Measurements from ENCODE around the gene MDM4.

DNA sequence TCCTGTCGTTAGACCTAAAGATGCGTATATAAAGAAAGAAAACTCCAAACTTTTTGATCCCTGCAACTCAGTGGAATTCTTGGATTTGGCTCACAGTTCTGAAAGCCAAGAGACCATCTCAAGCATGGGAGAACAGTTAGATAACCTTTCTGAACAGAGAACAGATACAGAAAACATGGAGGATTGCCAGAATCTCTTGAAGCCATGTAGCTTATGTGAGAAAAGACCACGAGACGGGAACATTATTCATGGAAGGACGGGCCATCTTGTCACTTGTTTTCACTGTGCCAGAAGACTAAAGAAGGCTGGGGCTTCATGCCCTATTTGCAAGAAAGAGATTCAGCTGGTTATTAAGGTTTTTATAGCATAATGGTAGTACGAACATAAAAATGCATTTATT is 33.1 kb downstream of the MDM4 start:
- no peak for TF ChIP-seq POLR2A (IDR thresholded peaks at IDR 0.05)
- TF ChIP-seq, protein P1, sequence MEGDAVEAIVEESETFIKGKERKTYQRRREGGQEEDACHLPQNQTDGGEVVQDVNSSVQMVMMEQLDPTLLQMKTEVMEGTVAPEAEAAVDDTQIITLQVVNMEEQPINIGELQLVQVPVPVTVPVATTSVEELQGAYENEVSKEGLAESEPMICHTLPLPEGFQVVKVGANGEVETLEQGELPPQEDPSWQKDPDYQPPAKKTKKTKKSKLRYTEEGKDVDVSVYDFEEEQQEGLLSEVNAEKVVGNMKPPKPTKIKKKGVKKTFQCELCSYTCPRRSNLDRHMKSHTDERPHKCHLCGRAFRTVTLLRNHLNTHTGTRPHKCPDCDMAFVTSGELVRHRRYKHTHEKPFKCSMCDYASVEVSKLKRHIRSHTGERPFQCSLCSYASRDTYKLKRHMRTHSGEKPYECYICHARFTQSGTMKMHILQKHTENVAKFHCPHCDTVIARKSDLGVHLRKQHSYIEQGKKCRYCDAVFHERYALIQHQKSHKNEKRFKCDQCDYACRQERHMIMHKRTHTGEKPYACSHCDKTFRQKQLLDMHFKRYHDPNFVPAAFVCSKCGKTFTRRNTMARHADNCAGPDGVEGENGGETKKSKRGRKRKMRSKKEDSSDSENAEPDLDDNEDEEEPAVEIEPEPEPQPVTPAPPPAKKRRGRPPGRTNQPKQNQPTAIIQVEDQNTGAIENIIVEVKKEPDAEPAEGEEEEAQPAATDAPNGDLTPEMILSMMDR (IDR thresholded peaks at IDR 0.05): no peak

All from esophagus squamous epithelium (tissue), 4 donors.